Astrocyte (in vitro differentiated cells and primary cell): ENCODE data around the gene HAPLN2. TPM values are rescaled to one million over a fixed set of nuclear protein-coding genes. Genes with fewer than 3 reads are reported as not detected.
A peak's percentile ranks its signal among the peaks of the same experiment; 100 is the strongest.

Experiments used
- DNase-seq: peaks from one replicate; pipeline ENCODE4 v3.0.0-alpha.2; 2010; ENCODE audit warnings: low read depth
- FAIRE-seq: peaks from 2 replicates; lab custom pipeline; 2011; peaks lifted over from hg19 to GRCh38; lab: Jason Lieb, UNC
- H2AFZ ChIP-seq: 2 replicates; pipeline ENCODE4 v1.6.0; 2012; ENCODE audit warnings: low read depth, low read length, inconsistent platforms
- H3K27ac ChIP-seq: 2 replicates; pipeline ENCODE4 v1.5.1; 2011; ENCODE audit warnings: low read depth, low read length, inconsistent platforms
- H3K27me3 ChIP-seq: 2 replicates; pipeline ENCODE4 v1.6.0; 2011; ENCODE audit warnings: low read length, inconsistent platforms; ENCODE audit not compliant: insufficient read depth
- H3K36me3 ChIP-seq: 2 replicates; pipeline ENCODE4 v1.5.1; 2011; ENCODE audit warnings: low read length, inconsistent platforms; ENCODE audit not compliant: insufficient read depth
- H3K4me1 ChIP-seq: 2 replicates; pipeline ENCODE4 v1.5.1; 2011; ENCODE audit warnings: low read length, inconsistent platforms; ENCODE audit not compliant: insufficient read depth
- H3K4me2 ChIP-seq: 2 replicates; pipeline ENCODE4 v1.6.0; 2012; ENCODE audit warnings: low read length, inconsistent platforms
- H3K4me3 ChIP-seq: 2 replicates; pipeline ENCODE4 v1.5.1; 2011; ENCODE audit warnings: low read depth, mild to moderate bottlenecking, low read length, inconsistent platforms; ENCODE audit not compliant: insufficient read depth
- H3K79me2 ChIP-seq: 2 replicates; pipeline ENCODE4 v1.6.0; 2012; ENCODE audit warnings: mild to moderate bottlenecking, low read length, inconsistent platforms; ENCODE audit not compliant: insufficient read depth
- H3K9ac ChIP-seq: 2 replicates; pipeline ENCODE4 v1.6.0; 2012; ENCODE audit warnings: mild to moderate bottlenecking, low read length, inconsistent platforms
- H3K9me3 ChIP-seq: 2 replicates; pipeline ENCODE4 v1.5.1; 2012; ENCODE audit warnings: low read depth, mild to moderate bottlenecking, low read length, inconsistent platforms; ENCODE audit not compliant: insufficient read depth
- H4K20me1 ChIP-seq: 2 replicates; pipeline ENCODE4 v1.6.0; 2012; ENCODE audit warnings: low read length, inconsistent platforms; ENCODE audit not compliant: insufficient read depth
- H3K27ac Mint-ChIP-seq: one replicate; pipeline ENCODE4 v1.8.0; 2021; ENCODE audit warnings: mild to moderate bottlenecking, mixed read lengths; ENCODE audit not compliant: unreplicated experiment
- H3K27me3 Mint-ChIP-seq: one replicate; pipeline ENCODE4 v1.8.0; 2021; ENCODE audit warnings: low read depth, mixed read lengths; ENCODE audit not compliant: unreplicated experiment
- H3K36me3 Mint-ChIP-seq: one replicate; pipeline ENCODE4 v1.8.0; 2021; ENCODE audit warnings: low read depth, mixed read lengths; ENCODE audit not compliant: unreplicated experiment
- H3K4me1 Mint-ChIP-seq: one replicate; pipeline ENCODE4 v1.8.0; 2021; ENCODE audit warnings: low read depth, mixed read lengths; ENCODE audit not compliant: unreplicated experiment
- H3K4me3 Mint-ChIP-seq: one replicate; pipeline ENCODE4 v1.8.0; 2021; ENCODE audit warnings: mild to moderate bottlenecking, moderate library complexity, mixed read lengths; ENCODE audit not compliant: unreplicated experiment
- H3K9me3 Mint-ChIP-seq: one replicate; pipeline ENCODE4 v1.8.0; 2021; ENCODE audit warnings: mild to moderate bottlenecking, mixed read lengths; ENCODE audit not compliant: unreplicated experiment
- EZH2 ChIP-seq: IDR thresholded peaks from 2 replicates; pipeline ENCODE4 v1.6.1; 2012; ENCODE audit warnings: mild to moderate bottlenecking, low read length, inconsistent platforms; ENCODE audit not compliant: insufficient read depth
- total RNA-seq: library from RNA; stranded (reverse); gene quantifications from 2 replicates; pipeline ENCODE4 v1.2.1, GENCODE V29; 2021
- TF ChIP-seq, protein P1 (sequence below): IDR thresholded peaks from 2 replicates; pipeline ENCODE4 v1.5.1; 2011; ENCODE audit warnings: low read depth, mild to moderate bottlenecking, inconsistent platforms, low read length, moderate library complexity; ENCODE audit not compliant: insufficient read depth

HAPLN2 gene
- total RNA-seq, 1 donor from 2014 or later: not detected

- Histone ChIP-seq H3K4me2 (peak overlapping the region; percentile 82), H2AFZ (peak overlapping the region; percentile 82), H3K27ac (no peak overlapping the region), H3K4me3 (no peak overlapping the region), H3K4me1 (peaks cover 6% of the 10 kb centered on the region), H3K9me3 (no peaks in the 10 kb centered on the region), H4K20me1 (no peaks in the 10 kb centered on the region), H3K9ac (no peak overlapping the region), H3K79me2 (no peaks in the 10 kb centered on the region), H3K27me3 (peaks cover 57% of the 10 kb centered on the region), H3K36me3 (no peaks in the 10 kb centered on the region)
- H3K4me1 Mint-ChIP-seq: peaks cover 3% of the 10 kb centered on the region
- no peak overlapping the region for H3K4me3 Mint-ChIP-seq
- H3K27ac Mint-ChIP-seq: no peak overlapping the region
- H3K9me3 Mint-ChIP-seq: no peaks in the 10 kb centered on the region
- H3K36me3 Mint-ChIP-seq: no peaks in the 10 kb centered on the region
- DNase-seq: no peak
- TF ChIP-seq, protein P1, sequence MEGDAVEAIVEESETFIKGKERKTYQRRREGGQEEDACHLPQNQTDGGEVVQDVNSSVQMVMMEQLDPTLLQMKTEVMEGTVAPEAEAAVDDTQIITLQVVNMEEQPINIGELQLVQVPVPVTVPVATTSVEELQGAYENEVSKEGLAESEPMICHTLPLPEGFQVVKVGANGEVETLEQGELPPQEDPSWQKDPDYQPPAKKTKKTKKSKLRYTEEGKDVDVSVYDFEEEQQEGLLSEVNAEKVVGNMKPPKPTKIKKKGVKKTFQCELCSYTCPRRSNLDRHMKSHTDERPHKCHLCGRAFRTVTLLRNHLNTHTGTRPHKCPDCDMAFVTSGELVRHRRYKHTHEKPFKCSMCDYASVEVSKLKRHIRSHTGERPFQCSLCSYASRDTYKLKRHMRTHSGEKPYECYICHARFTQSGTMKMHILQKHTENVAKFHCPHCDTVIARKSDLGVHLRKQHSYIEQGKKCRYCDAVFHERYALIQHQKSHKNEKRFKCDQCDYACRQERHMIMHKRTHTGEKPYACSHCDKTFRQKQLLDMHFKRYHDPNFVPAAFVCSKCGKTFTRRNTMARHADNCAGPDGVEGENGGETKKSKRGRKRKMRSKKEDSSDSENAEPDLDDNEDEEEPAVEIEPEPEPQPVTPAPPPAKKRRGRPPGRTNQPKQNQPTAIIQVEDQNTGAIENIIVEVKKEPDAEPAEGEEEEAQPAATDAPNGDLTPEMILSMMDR: no peak
- peak; percentile 96 for TF ChIP-seq EZH2
- peaks cover 61% of the 10 kb centered on the region for H3K27me3 Mint-ChIP-seq
- FAIRE-seq: no peak
These were observed 5.0 kb downstream of the HAPLN2 start for GRCh38 chr1:156623946-156624813.

DNA sequence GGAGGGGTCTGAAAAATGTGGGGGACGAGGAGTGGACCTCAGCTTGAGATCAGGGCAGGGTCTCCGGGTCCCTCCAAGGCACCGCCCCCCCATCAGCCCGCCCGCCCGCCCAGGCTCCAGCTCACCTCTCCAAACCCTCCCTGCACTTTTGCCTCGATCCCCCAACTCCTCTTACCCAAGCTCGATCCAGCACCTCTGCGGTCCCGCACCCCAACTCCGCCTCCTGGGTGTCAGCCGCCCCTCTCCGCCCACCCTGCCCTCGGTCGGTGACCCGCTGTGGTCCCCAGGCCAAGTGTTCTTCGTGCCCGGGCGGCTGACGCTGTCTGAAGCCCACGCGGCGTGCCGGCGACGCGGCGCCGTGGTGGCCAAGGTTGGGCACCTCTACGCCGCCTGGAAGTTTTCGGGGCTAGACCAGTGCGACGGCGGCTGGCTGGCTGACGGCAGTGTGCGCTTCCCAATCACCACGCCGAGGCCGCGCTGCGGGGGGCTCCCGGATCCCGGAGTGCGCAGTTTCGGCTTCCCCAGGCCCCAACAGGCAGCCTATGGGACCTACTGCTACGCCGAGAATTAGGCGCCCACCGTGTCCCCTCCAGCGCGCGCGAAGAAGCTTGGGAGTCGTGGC is 5.7 kb downstream of the HAPLN2 start:
- Histone ChIP-seq H3K4me2 (peak overlapping the region; percentile 82), H3K36me3 (no peaks in the 10 kb centered on the region), H3K27ac (no peak overlapping the region), H4K20me1 (no peaks in the 10 kb centered on the region), H3K4me3 (no peak overlapping the region), H3K9me3 (no peaks in the 10 kb centered on the region), H3K9ac (no peak overlapping the region), H3K27me3 (peaks cover 50% of the 10 kb centered on the region), H3K4me1 (peaks cover 6% of the 10 kb centered on the region), H3K79me2 (no peaks in the 10 kb centered on the region), H2AFZ (no peak overlapping the region)
- no peak overlapping the region for H3K4me3 Mint-ChIP-seq
- TF ChIP-seq, protein P1: no peak
- TF ChIP-seq EZH2: peak; percentile 92
- FAIRE-seq (no peak), DNase-seq (no peak)
- peaks cover 3% of the 10 kb centered on the region for H3K4me1 Mint-ChIP-seq
- no peaks in the 10 kb centered on the region for H3K9me3 Mint-ChIP-seq
- peaks cover 60% of the 10 kb centered on the region for H3K27me3 Mint-ChIP-seq
- no peaks in the 10 kb centered on the region for H3K36me3 Mint-ChIP-seq
- H3K27ac Mint-ChIP-seq: no peak overlapping the region
